GM19025 (cell line): ENCODE results near the gene SFXN5.

Source experiments
- ATAC-seq: cut with Tn5 transposase; IDR thresholded peaks from one replicate; pipeline ENCODE4 v1.9.1; 2021; ENCODE audit warnings: mild to moderate bottlenecking, low read depth, moderate library complexity; ENCODE audit not compliant: unreplicated experiment

SFXN5 gene

GRCh38 chr2:72996117-72996502, 75.4 kb downstream of the SFXN5 start:
- no peak for ATAC-seq

GRCh38 chr2:72995430-72996116, 75.9 kb downstream of the SFXN5 start:
- ATAC-seq = no peak

GRCh38 chr2:72994991-72995380, 76.5 kb downstream of the SFXN5 start:
- ATAC-seq = no peak

GRCh38 chr2:72994282-72994990, 77.1 kb downstream of the SFXN5 start:
- ATAC-seq = no peak

GRCh38 chr2:72993933-72994280, 77.6 kb downstream of the SFXN5 start:
- no peak for ATAC-seq

- ATAC-seq = no peak
These were observed 78.2 kb downstream of the SFXN5 start for GRCh38 chr2:72993147-72993932.

- ATAC-seq = no peak
These were observed 78.8 kb downstream of the SFXN5 start for GRCh38 chr2:72992734-72993102.

GRCh38 chr2:72991980-72992733, 79.4 kb downstream of the SFXN5 start:
- ATAC-seq = no peak

- no peak for ATAC-seq
These were observed 80.1 kb downstream of the SFXN5 start for GRCh38 chr2:72991439-72991725.

GRCh38 chr2:72990695-72991438, 80.6 kb downstream of the SFXN5 start:
- ATAC-seq = no peak

- ATAC-seq = no peak
These were observed 81.5 kb downstream of the SFXN5 start for GRCh38 chr2:72989770-72990556.

- no peak for ATAC-seq
These were observed 82.7 kb downstream of the SFXN5 start for GRCh38 chr2:72988726-72989273.

- ATAC-seq = no peak
These were observed 83.5 kb downstream of the SFXN5 start for GRCh38 chr2:72988041-72988440.

- ATAC-seq = no peak
These were observed 85.4 kb downstream of the SFXN5 start for GRCh38 chr2:72985891-72986683.

- ATAC-seq = no peak
These were observed 86.4 kb downstream of the SFXN5 start for GRCh38 chr2:72985136-72985535.

- no peak for ATAC-seq
These were observed 87.3 kb downstream of the SFXN5 start for GRCh38 chr2:72984172-72984671.

GRCh38 chr2:72983500-72984161, 87.9 kb downstream of the SFXN5 start:
- ATAC-seq = no peak
